Motor neuron (in vitro differentiated cells): ENCODE results near the gene SIM2. TPM values are rescaled to one million over a fixed set of nuclear protein-coding genes. Genes with fewer than 3 reads are reported as not detected.

Experiments used
- ATAC-seq, 8 experiments: fragments of 200-7000 bp; cut with Tn5 transposase; replicated peaks in 6 of 8; 2 replicates each; pipeline ENCODE4 v1.8.0; 2021; ENCODE audit warnings: mild to moderate bottlenecking in 8 of 8, moderate library complexity in 8 of 8
- H3K27ac ChIP-seq, 2 donors: fragments of 250-450 bp; sonication (Bioruptor Pico); 2 replicates each; pipeline ENCODE4 v1.9.0; 2021; ENCODE audit warnings: antibody characterized with exemption in 2 of 2, mild to moderate bottlenecking in 2 of 2, moderate library complexity in 1 of 2
- H3K4me1 ChIP-seq, 2 donors: fragments of 250-450 bp; sonication (Bioruptor Pico); replicated peaks in 1 of 2; 2 replicates each; pipeline ENCODE4 v1.6.1; 2021; ENCODE audit warnings: antibody characterized with exemption in 2 of 2, mild to moderate bottlenecking in 2 of 2, moderate library complexity in 1 of 2
- H3K4me3 ChIP-seq, 5 donors: fragments of 250-450 bp; sonication (Bioruptor Pico); 2 replicates each; pipeline ENCODE4 v1.9.0; 2021; ENCODE audit warnings: antibody characterized with exemption in 5 of 5, mild to moderate bottlenecking in 5 of 5, moderate library complexity in 4 of 5
- WGBS, 10 experiments: fragments of 450-650 bp; shearing (Covaris generic); methylation state at CpG; one replicate each; pipeline ENCODE4 v1.0.0; 2022; 5-methylcytosine and 5-hydroxymethylcytosine counted together
- in situ Hi-C, 9 experiments: fragments of 400-800 bp; cut with MboI; loops; one replicate each; pipeline ENCODE4 v1.15.0; 2021; ENCODE audit warnings: low sequenced_read_pairs in 9 of 9, low pct_unique_long_range_greater_than_20kb in 2 of 9; ENCODE audit not compliant: unreplicated experiment in 9 of 9
- total RNA-seq, 8 experiments: library from RNA; unstranded; fragments of 300-600 nt; gene quantifications; 2 replicates each; pipeline versions ENCODE4 v1.2.3 to v1.2.4, GENCODE V29; 2022

The SIM2 gene
- total RNA-seq, 8 experiments from 2014 or later = 0.36 to 9.5 (median 1.1) TPM

DNA sequence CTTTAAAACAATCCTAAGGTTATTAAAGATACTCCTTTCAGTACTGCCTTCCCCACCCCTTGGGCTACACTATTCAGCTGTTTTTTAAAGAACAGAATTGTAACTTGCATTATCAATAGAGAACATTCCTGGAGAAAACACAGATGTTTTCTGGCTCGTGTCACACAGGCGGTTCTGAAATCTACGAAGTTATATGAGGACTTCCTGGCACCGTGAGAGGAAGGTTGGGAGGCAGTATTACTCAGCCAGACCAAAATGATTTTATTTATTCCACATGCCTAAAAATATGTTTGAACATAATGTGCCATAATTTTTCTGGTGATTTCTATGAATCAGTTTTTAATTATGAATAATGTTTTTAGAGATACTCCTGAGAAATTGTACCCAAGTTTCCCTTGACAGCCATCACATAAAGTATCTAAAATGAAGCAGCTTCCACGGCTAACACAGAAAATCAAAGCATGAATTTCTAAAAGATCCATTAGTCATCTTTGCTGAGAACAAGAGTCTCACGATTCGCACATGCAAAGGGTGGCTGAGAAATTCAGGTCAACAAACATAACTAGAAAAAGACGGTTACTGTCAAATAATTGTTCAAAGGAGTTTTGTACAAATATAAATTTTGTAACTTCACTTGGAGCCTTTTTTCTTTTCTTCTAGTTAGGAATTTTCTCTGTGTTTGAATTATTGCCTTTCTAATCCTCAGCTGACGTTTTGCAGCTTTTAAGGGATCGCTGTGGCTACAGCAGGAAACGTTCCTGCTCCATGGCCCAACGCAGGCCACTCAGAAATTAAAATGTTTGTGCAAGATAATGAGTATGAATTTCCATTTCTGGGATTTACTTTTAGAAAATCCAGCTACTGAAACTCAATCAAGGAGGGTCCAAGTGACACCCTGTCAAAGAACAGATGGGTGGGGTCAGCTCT, 8.0 kb upstream of the SIM2 start:
- no peak overlapping the region for H3K27ac ChIP-seq
- in situ Hi-C loops = no loop called here
- 8 to 46% (median 18%) methylated on average over 3 to 12 of the region's 12 CpGs for WGBS, 10 experiments
- peaks cover 0 to 6% of the 10 kb centered on the region in 2 donors for H3K4me1 ChIP-seq
- H3K4me3 ChIP-seq = no peak overlapping the region
- peak in 2 of 8 experiments; percentile 35 to 58 for ATAC-seq

DNA sequence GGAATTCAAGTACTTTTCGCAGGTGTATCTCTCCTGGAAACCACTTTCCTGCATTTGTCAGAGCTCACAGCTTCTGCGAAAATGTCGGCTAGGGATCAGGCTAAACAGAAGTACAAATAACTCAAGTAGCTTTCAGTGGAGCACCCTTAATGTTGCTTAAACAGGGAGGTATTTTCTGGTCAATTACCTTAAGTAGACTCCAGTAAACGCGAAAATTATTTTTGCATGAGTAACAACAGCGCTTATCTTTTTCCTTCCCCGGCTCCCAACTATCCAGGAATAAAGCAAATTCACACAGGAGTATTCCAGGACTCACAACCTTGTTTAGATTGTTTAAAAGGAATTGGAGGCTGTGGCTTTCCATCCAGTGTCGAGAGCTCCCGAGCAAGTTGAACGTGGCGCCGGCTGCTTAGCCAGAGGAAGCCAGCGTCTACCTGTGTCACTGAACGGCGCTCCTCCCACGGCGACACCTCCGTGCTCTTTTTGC, 7.3 kb upstream of the SIM2 start:
- in situ Hi-C loops = no loop called here
- Histone ChIP-seq H3K4me1 (peaks cover 0 to 6% of the 10 kb centered on the region in 2 donors), H3K27ac (no peak overlapping the region), H3K4me3 (no peak overlapping the region)
- ATAC-seq = no peak
- 0 to 95% (median 5%) methylated on average over 1 to 18 of the region's 18 CpGs; no CpG with 5 or more reads in 1 of the 10 experiments for WGBS, 10 experiments

DNA sequence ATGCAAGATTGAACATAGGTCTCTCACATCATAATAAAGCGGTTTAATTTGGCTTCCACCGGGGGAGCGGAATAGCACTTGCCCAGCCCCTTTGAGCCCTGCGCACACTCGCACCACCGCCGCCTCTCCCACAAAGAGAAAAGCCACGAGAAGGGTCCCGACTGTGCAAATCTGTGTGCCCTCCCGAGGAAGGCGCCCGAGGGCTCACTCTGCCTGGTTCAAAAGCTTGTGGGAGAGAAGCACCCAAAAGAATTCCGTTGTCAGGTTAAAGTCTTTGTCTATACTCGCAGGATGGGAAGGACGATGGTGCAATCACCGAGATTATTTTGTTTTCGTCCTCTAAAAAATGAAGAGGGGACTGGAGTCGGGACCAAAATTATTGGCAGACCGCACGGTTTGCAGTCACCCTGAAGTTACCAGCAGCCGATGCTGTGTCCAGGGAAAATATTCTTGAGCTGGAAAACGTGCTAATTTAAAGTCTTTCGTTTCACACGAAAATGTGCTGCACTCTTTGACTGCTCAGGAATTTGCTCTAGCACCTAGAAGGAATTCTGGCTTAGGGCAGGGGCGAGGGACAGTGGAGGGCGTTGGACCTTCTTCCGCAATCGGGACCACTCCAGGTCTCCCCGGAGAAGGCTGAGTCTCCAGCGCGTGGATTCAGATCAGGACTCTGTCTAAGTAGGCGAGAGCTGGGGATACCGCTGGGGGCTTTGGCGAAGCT, 6.6 kb upstream of the SIM2 start:
- in situ Hi-C loops = no loop called here
- H3K27ac ChIP-seq = no peak overlapping the region
- H3K4me1 ChIP-seq = peaks cover 0 to 6% of the 10 kb centered on the region in 2 donors
- ATAC-seq = peak in 6 of 8 experiments; percentile 9 to 44 (median 19)
- WGBS, 10 experiments = 2 to 19% (median 9%) methylated on average over 4 to 27 of the region's 34 CpGs; no CpG with 5 or more reads in 1 of the 10 experiments
- H3K4me3 ChIP-seq = no peak overlapping the region

DNA sequence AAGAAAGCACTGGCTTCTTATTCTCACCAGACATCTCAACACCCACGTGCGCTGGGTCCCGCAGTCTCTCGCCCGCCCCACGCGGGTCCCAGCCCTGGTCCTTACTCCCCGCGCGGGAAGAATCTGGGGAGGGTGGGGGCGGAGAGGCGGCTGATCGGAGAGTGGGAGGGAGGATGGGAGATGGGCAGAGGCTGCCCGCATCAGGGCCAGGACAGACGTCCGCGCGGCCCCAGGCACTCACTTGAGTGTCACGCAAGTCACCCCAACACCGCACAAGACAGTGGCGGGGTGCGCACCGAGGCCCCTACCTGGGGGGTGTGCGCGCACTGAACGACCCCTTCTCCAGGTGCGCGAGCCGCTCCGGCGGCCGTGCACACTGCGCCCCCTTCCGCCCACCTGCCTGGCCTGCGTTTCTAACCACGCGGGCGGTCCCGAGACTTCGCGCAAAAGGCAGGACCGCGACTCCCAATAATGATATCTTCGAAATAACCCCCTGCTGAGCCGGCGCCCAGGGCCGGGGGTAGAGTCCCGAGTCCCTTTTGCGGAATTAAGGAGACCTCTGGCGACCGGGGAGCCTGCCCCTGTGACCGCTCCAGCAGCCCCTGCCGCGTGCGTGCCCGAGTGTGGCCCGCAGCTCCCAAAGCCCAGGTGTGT, 6.0 kb upstream of the SIM2 start:
- in situ Hi-C loops = no loop called here
- WGBS, 10 experiments = 0 to 20% methylated on average over 2 to 4 of the region's 57 CpGs; no CpG with 5 or more reads in 8 of the 10 experiments
- H3K4me3 ChIP-seq = no peak overlapping the region

DNA sequence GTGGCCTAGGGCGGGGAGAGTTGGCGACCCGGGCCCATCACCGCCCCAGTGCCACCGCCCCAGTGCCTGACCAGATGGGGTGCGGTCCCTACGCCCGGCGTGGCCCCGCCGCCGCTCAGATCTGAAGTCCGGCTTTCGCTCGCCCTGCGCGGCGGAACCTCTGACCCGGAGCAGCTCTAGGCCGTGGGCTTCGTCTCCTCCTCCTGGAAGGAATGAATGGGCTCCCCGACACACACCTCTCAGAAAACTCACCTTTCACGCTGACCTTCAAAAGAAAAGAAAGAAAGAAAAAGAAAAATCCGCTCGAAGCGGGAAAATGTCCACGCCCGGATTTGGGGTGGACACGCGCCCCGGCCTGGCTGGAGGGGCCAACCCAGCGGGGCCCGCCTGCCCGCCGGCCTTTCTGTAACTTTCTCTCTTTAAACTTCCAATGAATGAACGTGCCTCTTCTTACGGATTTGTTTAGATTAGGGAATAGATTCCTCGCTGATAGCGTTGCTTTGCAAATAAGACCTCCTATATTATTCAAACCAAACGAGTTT, 5.4 kb upstream of the SIM2 start:
- in situ Hi-C loops = no loop called here
- Histone ChIP-seq H3K4me1 (peaks cover 3 to 12% of the 10 kb centered on the region in 2 donors), H3K4me3 (no peak overlapping the region), H3K27ac (no peak overlapping the region)
- no peak for ATAC-seq
- WGBS, 10 experiments = 0 to 28% (median 8%) methylated on average over 2 to 26 of the region's 40 CpGs; no CpG with 5 or more reads in 1 of the 10 experiments

More for the DNA sequence above, 6.0 kb upstream of the SIM2 start:
- Histone ChIP-seq H3K4me1 (peaks cover 0 to 6% of the 10 kb centered on the region in 2 donors), H3K27ac (no peak overlapping the region)
- ATAC-seq = peak in 6 of 8 experiments; percentile 33 to 55 (median 44)

DNA sequence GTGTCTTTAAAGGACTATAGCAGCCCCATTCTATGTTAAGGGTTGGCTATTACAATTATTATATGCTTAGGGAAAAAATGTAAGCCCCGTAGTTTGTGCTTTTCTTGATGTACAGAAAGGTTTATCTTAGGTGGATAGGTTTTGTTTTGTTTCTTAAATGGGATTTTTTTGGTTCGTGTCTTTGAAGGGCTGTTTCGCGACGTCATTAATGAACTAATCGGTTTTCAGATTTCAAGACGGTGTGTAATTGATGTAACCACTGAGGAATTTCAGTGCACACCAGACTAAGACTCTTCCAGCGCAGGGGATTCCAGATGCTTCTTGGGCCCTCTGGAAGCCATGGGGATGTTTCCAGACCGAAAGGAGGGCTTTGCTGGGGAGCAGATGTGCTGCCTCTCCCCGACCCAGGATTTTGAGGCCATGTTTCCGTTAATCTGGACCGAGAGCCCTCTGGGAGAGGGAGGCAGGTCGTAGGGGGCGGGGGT, 4.8 kb upstream of the SIM2 start:
- peaks cover 3 to 14% of the 10 kb centered on the region in 2 donors for H3K4me1 ChIP-seq
- WGBS, 10 experiments = 0 to 67% (median 9%) methylated on average over 1 to 11 of the region's 14 CpGs
- H3K4me3 ChIP-seq = no peak overlapping the region
- no peak overlapping the region for H3K27ac ChIP-seq
- no peak for ATAC-seq
- in situ Hi-C loops = no loop called here

DNA sequence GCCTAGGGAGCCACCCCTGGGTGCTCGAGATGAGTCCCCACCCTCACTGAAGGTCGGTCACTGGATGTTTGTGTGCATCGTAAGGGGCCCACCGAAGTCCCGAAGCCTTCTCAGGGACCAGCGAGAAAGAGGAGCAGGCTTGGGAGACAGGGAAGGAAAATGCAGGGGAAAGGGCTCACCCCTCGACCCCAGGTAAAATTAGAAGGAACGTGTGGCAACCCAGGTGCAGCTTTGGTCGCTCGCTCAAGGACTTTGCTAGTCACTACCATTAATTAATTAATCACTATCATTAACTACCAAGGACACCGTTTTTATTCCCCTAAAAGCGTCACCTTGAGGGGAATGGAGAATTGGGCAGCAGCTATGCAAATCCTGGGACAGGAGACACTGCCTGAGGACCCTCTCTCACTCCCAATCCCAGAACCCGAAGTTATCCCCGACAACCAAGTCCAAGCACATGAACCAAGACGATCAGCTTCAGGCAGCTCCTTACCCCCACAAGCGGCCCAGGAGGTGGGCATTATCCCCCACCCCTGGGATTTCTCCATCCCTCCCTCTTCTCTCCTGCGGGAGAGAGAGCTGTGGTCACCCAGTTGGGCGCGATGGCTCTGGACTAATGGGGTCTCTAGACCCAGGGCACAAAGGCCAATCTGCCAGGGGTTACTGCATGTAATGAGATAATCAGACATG, 4.2 kb upstream of the SIM2 start:
- Histone ChIP-seq H3K27ac (no peak overlapping the region), H3K4me1 (peaks cover 3 to 20% of the 10 kb centered on the region in 2 donors), H3K4me3 (no peak overlapping the region)
- no peak for ATAC-seq
- in situ Hi-C loops = no loop called here
- 0 to 10% (median 6%) methylated on average over 2 to 12 of the region's 19 CpGs; no CpG with 5 or more reads in 4 of the 10 experiments for WGBS, 10 experiments

DNA sequence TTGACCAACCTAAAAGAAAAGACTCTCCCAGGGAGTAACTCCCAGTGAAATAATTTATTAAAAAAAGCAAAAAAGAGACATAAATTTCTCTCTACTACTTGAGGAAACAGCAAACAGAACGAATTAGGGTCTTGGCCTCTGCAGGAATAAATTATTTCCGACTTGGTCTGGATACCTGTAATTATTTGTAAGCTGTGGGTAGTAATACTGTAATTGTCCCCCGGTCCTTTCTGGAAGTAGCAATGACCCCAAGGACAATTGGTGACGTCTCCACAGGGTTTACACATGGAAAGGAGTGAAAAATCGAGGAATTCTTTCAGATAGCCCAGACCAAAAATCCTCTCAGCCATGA, 3.7 kb upstream of the SIM2 start:
- WGBS, 10 experiments = 0 to 24% (median 9%) methylated on average over 1 to 5 of the region's 5 CpGs
- no peak overlapping the region for H3K4me3 ChIP-seq
- no peak for ATAC-seq
- in situ Hi-C loops = no loop called here
- no peak overlapping the region for H3K27ac ChIP-seq
- peaks cover 3 to 23% of the 10 kb centered on the region in 2 donors for H3K4me1 ChIP-seq

DNA sequence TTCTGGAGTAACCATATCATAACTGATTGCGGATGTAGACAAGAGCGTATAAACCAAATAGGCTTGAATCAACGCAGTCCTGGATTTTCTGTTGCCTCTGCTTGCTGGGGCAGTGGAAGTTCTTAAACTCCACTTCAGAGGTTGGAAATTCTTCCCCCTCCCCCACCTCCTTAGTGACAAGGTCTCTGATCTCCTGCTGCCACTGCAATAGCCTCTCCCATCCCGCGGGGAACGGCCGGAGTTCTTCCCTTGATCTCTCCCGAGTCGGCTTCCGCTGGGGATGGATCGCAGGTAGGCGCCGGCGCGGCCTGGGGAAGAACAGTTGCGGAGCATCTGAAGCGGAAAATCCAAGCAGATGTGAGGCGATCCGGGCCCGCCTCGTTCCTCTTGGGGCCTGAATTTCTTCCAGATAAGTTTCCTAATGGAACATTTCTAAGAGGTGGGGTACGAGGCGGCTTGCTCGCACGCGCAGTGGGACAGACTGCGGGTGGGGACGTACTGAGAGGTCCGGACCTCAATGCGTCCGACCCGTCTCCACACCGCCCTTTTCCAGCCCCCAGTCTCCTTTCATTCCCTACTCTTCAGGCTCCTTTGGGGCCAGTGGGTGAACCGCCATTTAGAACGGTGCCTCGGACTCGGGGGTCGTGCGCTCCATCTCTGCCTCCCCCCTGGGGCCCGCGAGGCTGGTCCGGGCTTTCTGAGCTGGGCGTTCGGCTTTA, 3.1 kb upstream of the SIM2 start:
- no peak for ATAC-seq
- WGBS, 10 experiments = 0 to 73% (median 3%) methylated on average over 3 to 12 of the region's 44 CpGs; no CpG with 5 or more reads in 1 of the 10 experiments
- Histone ChIP-seq H3K27ac (no peak overlapping the region), H3K4me1 (peaks cover 3 to 23% of the 10 kb centered on the region in 2 donors), H3K4me3 (no peak overlapping the region)
- in situ Hi-C loops = no loop called here

DNA sequence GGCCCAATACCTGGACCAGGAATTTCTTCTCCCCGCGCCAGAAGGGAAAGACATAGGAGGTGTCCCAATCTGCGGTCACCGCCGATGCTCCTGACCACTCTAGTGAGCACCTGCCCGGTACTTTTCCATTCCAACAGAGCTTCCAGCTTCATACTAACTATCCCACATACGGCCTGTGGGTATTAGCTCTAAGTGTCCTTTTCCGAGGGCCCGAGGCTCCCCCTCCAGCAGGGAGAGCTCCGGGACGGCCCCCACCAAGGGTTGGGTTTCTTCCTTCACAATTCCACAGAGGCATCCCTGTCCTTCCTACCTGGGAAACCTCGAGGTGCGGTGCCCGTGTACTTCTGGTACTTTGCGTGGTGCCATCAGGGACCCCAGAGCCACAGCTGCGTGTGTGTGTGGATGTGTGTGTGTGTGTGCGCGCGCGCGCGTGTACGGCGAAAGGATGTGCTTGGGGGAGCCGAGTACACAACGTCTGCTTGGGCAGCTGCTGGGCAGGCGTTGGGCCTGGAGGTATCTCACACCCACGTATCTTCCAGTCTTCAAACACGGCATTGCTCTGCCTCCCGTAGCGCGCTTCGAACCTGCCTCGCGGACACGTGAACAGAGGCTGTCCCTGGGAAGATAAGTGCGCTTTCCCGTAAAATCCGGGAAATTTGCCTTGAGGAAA, 2.4 kb upstream of the SIM2 start:
- ATAC-seq = no peak
- WGBS, 10 experiments = 0 to 20% (median 3%) methylated on average over 1 to 16 of the region's 39 CpGs; no CpG with 5 or more reads in 5 of the 10 experiments
- Histone ChIP-seq H3K4me1 (peaks cover 3 to 23% of the 10 kb centered on the region in 2 donors), H3K4me3 (no peak overlapping the region), H3K27ac (no peak overlapping the region)
- in situ Hi-C loops = no loop called here
